HG03571 (cell line): ENCODE measurements around the gene DYNLT4.
"Not testable (repeated sequence)": the region's sequence is repeated elsewhere in the genome, so short reads cannot be mapped to it uniquely, and the experiment has no call there.

Experiments used
- ATAC-seq: cut with Tn5 transposase; IDR thresholded peaks from one replicate; pipeline ENCODE4 v1.9.1; 2021; ENCODE audit not compliant: unreplicated experiment

The DYNLT4 gene

GRCh38 chr1:44806704-44807363, at the start of gene DYNLT4:
DYNLT4 (minus strand) TSS chr1:44807351; CDS start chr1:44806668, 683 bp downstream.
- ATAC-seq: no peak

- no peak for ATAC-seq
Observed at GRCh38 chr1:44855742-44856141, 48.6 kb upstream of the DYNLT4 start.

- ATAC-seq: no peak
Observed at GRCh38 chr1:44854970-44855369, 47.8 kb upstream of the DYNLT4 start.

- no peak for ATAC-seq
Observed at GRCh38 chr1:44853201-44853600, 46.0 kb upstream of the DYNLT4 start.

- ATAC-seq: no peak
Observed at GRCh38 chr1:44851308-44851707, 44.2 kb upstream of the DYNLT4 start.

- ATAC-seq: no peak
Observed at GRCh38 chr1:44849575-44850132, 42.5 kb upstream of the DYNLT4 start.

GRCh38 chr1:44848456-44849181, 41.5 kb upstream of the DYNLT4 start:
- no peak for ATAC-seq

- ATAC-seq: no peak
Observed at GRCh38 chr1:44847845-44848244, 40.7 kb upstream of the DYNLT4 start.

- no peak for ATAC-seq
Observed at GRCh38 chr1:44846985-44847384, 39.8 kb upstream of the DYNLT4 start.

GRCh38 chr1:44842862-44843655, 35.9 kb upstream of the DYNLT4 start, which contains the start of gene PTCH2:
PTCH2 (minus strand) TSS chr1:44843253; CDS start chr1:44842932, 321 bp downstream.
- ATAC-seq: no peak

- no peak for ATAC-seq
Observed at GRCh38 chr1:44842486-44842861, 35.3 kb upstream of the DYNLT4 start.

GRCh38 chr1:44839576-44839975, 32.4 kb upstream of the DYNLT4 start:
- ATAC-seq: no peak

GRCh38 chr1:44838294-44838693, 31.1 kb upstream of the DYNLT4 start:
- not testable (repeated sequence) for ATAC-seq

- no peak for ATAC-seq
Observed at GRCh38 chr1:44835738-44836675, 28.9 kb upstream of the DYNLT4 start.

- ATAC-seq: no peak
Observed at GRCh38 chr1:44834328-44834727, 27.2 kb upstream of the DYNLT4 start.

GRCh38 chr1:44832056-44832705, 25.0 kb upstream of the DYNLT4 start:
- ATAC-seq: no peak

GRCh38 chr1:44831516-44831915, 24.4 kb upstream of the DYNLT4 start:
- ATAC-seq: no peak

- no peak for ATAC-seq
Observed at GRCh38 chr1:44830900-44831304, 23.8 kb upstream of the DYNLT4 start.

- ATAC-seq: no peak
Observed at GRCh38 chr1:44829506-44830384, 22.6 kb upstream of the DYNLT4 start.
